ENCODE measurements around the gene SPTAN1. TPM values are rescaled to one million over a fixed set of nuclear protein-coding genes. Genes with fewer than 3 reads are reported as not detected.

Gene SPTAN1
- polyA plus RNA-seq, 1 donor from 2014 or later = 287 TPM

DNA sequence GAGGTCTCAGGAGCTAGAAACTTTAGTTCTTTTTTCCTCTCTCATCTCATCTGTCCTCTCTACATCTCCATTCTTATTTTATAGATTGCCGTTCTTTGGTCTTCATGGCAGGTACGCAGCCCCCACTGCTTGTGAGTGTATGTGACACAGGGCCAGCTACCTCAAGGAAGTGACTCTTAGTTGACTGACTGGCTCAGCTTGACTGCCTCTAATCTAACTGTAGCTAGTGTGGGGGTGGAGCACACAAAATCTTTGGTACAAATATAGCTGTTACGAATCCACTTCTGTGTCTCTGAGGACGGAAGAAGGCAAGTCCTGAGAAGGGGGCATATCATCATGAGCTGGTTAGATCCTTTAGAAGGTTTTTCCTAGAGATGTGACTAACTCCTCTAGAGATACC lies 19.8 kb upstream of the SPTAN1 start:
- H3F3A ChIP-seq (ENCODE audit: insufficient read depth, low read length, poor library complexity, severe bottlenecking) = no peaks in the 10 kb centered on the region

GRCh38 chr9:128540634-128541360 lies 11.6 kb upstream of the SPTAN1 start:
- H3K27ac ChIP-seq (ENCODE audit: low read length) = no peak overlapping the region
- no peak overlapping the region for H2AFZ ChIP-seq (ENCODE audit: low read depth, low read length)
- no peaks in the 10 kb centered on the region for H3K9me3 ChIP-seq (ENCODE audit: low read length)
- H3K4me2 ChIP-seq (ENCODE audit: low read length) = no peak overlapping the region
- H3K4me3 ChIP-seq (ENCODE audit: low read length) = no peak overlapping the region
- no peaks in the 10 kb centered on the region for H3F3A ChIP-seq (ENCODE audit: insufficient read depth, low read length, poor library complexity, severe bottlenecking)
- no peaks in the 10 kb centered on the region for H4K20me1 ChIP-seq (ENCODE audit: insufficient read depth)
- H3K27me3 ChIP-seq (ENCODE audit: insufficient read depth, low read depth, low read length) = no peaks in the 10 kb centered on the region
- H3K36me3 ChIP-seq (ENCODE audit: insufficient read depth, low read length) = peaks cover 10% of the 10 kb centered on the region
- H3K9me2 ChIP-seq (ENCODE audit: insufficient read depth, low read length) = no peaks in the 10 kb centered on the region
- no peak overlapping the region for H3K9ac ChIP-seq (ENCODE audit: low read length)
- H3K79me2 ChIP-seq (replicated peaks; ENCODE audit: insufficient read depth, low read length) = no peaks in the 10 kb centered on the region
- TF ChIP-seq TAF1 (IDR thresholded peaks at IDR 0.05; ENCODE audit: low read depth) (no peak), EP300 (conservative IDR thresholded peaks at IDR 0.05; ENCODE audit: poor library complexity, severe bottlenecking) (no peak), POLR2AphosphoS5 (IDR thresholded peaks at IDR 0.05) (no peak), EZH2 (IDR thresholded peaks at IDR 0.05; ENCODE audit: borderline replicate concordance, insufficient read depth, low read length, poor library complexity, severe bottlenecking) (no peak), REST (IDR thresholded peaks at IDR 0.05; ENCODE audit: borderline replicate concordance) (no peak), MXI1 (conservative IDR thresholded peaks at IDR 0.05; ENCODE audit: poor library complexity, severe bottlenecking) (no peak)
- TF ChIP-seq, protein P1, sequence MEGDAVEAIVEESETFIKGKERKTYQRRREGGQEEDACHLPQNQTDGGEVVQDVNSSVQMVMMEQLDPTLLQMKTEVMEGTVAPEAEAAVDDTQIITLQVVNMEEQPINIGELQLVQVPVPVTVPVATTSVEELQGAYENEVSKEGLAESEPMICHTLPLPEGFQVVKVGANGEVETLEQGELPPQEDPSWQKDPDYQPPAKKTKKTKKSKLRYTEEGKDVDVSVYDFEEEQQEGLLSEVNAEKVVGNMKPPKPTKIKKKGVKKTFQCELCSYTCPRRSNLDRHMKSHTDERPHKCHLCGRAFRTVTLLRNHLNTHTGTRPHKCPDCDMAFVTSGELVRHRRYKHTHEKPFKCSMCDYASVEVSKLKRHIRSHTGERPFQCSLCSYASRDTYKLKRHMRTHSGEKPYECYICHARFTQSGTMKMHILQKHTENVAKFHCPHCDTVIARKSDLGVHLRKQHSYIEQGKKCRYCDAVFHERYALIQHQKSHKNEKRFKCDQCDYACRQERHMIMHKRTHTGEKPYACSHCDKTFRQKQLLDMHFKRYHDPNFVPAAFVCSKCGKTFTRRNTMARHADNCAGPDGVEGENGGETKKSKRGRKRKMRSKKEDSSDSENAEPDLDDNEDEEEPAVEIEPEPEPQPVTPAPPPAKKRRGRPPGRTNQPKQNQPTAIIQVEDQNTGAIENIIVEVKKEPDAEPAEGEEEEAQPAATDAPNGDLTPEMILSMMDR (IDR thresholded peaks at IDR 0.05; ENCODE audit: poor library complexity, severe bottlenecking) = no peak

More for the DNA sequence above, 19.8 kb upstream of the SPTAN1 start:
- Histone ChIP-seq H4K20me1 (ENCODE audit: insufficient read depth) (no peaks in the 10 kb centered on the region), H2AFZ (ENCODE audit: low read depth, low read length) (no peak overlapping the region), H3K27me3 (ENCODE audit: insufficient read depth, low read depth, low read length) (no peaks in the 10 kb centered on the region), H3K4me3 (ENCODE audit: low read length) (no peak overlapping the region), H3K27ac (ENCODE audit: low read length) (no peak overlapping the region), H3K4me2 (ENCODE audit: low read length) (no peak overlapping the region), H3K9ac (ENCODE audit: low read length) (no peak overlapping the region), H3K79me2 (replicated peaks; ENCODE audit: insufficient read depth, low read length) (no peaks in the 10 kb centered on the region), H3K9me3 (ENCODE audit: low read length) (no peaks in the 10 kb centered on the region), H3K9me2 (ENCODE audit: insufficient read depth, low read length) (no peaks in the 10 kb centered on the region), H3K36me3 (ENCODE audit: insufficient read depth, low read length) (no peaks in the 10 kb centered on the region)
- TF ChIP-seq MXI1 (conservative IDR thresholded peaks at IDR 0.05; ENCODE audit: poor library complexity, severe bottlenecking) (no peak), POLR2AphosphoS5 (IDR thresholded peaks at IDR 0.05) (no peak), SMC3 (conservative IDR thresholded peaks at IDR 0.05; ENCODE audit: poor library complexity) (no peak), RAD21 (conservative IDR thresholded peaks at IDR 0.05) (no peak), REST (IDR thresholded peaks at IDR 0.05; ENCODE audit: borderline replicate concordance) (no peak), EP300 (conservative IDR thresholded peaks at IDR 0.05; ENCODE audit: poor library complexity, severe bottlenecking) (no peak), EZH2 (IDR thresholded peaks at IDR 0.05; ENCODE audit: borderline replicate concordance, insufficient read depth, low read length, poor library complexity, severe bottlenecking) (no peak), TAF1 (IDR thresholded peaks at IDR 0.05; ENCODE audit: low read depth) (no peak)
- TF ChIP-seq, protein P1 (IDR thresholded peaks at IDR 0.05; ENCODE audit: poor library complexity, severe bottlenecking) = no peak
